Measurements from ENCODE around the gene FBXO3. TPM values are rescaled to one million over a fixed set of nuclear protein-coding genes. Genes with fewer than 3 reads are reported as not detected.
A peak's percentile ranks its signal among the peaks of the same experiment; 100 is the strongest.

The FBXO3 gene
- polyA plus RNA-seq, 3 donors: 17.5 to 25.2 (median 21.4) TPM

DNA sequence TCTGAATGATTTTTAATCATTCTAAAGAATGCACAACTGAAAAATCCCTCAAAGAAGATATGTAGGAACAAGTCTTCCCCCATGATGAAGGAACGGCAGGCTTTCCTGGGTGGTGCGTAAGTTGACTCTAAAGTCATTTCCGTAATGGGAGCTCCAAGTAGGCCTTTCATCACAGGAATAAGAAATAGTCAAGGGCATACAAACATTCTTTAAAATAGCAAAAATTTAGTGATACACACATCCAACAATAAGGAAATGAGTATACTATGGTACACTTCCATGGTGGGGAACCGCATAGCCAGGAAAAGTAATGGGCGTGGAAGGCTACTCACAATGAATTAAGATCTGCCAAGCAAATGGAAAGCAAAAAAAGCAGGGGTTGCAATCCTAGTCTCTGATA lies 48.8 kb downstream of the FBXO3 start:
- no peaks in the 10 kb centered on the region for H3K36me3 ChIP-seq (replicated peaks in 1 of 2; ENCODE audit: control insufficient read depth in 1 of 2, insufficient read depth in 2 of 2, low read length in 2 of 2)
- WGBS (ENCODE audit: insufficient coverage): no CpG with 5 or more reads among the region's 5 CpGs
- peaks cover 0 to 3% of the 10 kb centered on the region in 2 donors for H3K36me3 Mint-ChIP-seq
- H3K27me3 Mint-ChIP-seq (ENCODE audit: low read depth in 3 of 3): peaks cover 0 to 4% (median 0%) of the 10 kb centered on the region in 3 donors
- H3K4me1 ChIP-seq (ENCODE audit: control insufficient read depth in 1 of 2, insufficient read depth in 2 of 2, low read length in 2 of 2): peaks cover 12 to 14% of the 10 kb centered on the region in 2 donors
- no peaks in the 10 kb centered on the region for H3K9me3 ChIP-seq (replicated peaks in 1 of 2; ENCODE audit: control insufficient read depth in 1 of 2, insufficient read depth in 1 of 2, low read length in 2 of 2)
- no peak overlapping the region for H2AFZ ChIP-seq (ENCODE audit: insufficient read depth, low read depth, low read length, poor library complexity, severe bottlenecking)
- H3K4me2 ChIP-seq (replicated peaks; ENCODE audit: extremely low read depth, low read length, poor library complexity, severe bottlenecking): no peak overlapping the region
- H3K9me3 Mint-ChIP-seq: peaks cover 0 to 2% (median 0%) of the 10 kb centered on the region in 7 donors
- H3K27me3 ChIP-seq (ENCODE audit: control insufficient read depth in 2 of 2, insufficient read depth in 2 of 2, low read length in 2 of 2): no peaks in the 10 kb centered on the region
- H3K4me3 ChIP-seq (replicated peaks in 1 of 3; ENCODE audit: low read depth in 2 of 3, low read length in 3 of 3): no peak overlapping the region
- DNase-seq: no peak
- no peak overlapping the region for H3K27ac Mint-ChIP-seq
- peaks cover 31% of the 10 kb centered on the region for H3K4me1 Mint-ChIP-seq
- intact Hi-C loops (cut with micrococcal nuclease): no loop called here
- no peak overlapping the region for H3K27ac ChIP-seq (ENCODE audit: low read depth in 1 of 2, low read length in 2 of 2)
- H3K4me3 Mint-ChIP-seq: no peak overlapping the region
- no peaks in the 10 kb centered on the region for H4K20me1 ChIP-seq (ENCODE audit: insufficient read depth, low read length)
- no peak overlapping the region for H3K9ac ChIP-seq (ENCODE audit: insufficient read depth, low read length, poor library complexity, severe bottlenecking)
- no peaks in the 10 kb centered on the region for H3K79me2 ChIP-seq (ENCODE audit: insufficient read depth, low read length)
- TF ChIP-seq, protein P1, sequence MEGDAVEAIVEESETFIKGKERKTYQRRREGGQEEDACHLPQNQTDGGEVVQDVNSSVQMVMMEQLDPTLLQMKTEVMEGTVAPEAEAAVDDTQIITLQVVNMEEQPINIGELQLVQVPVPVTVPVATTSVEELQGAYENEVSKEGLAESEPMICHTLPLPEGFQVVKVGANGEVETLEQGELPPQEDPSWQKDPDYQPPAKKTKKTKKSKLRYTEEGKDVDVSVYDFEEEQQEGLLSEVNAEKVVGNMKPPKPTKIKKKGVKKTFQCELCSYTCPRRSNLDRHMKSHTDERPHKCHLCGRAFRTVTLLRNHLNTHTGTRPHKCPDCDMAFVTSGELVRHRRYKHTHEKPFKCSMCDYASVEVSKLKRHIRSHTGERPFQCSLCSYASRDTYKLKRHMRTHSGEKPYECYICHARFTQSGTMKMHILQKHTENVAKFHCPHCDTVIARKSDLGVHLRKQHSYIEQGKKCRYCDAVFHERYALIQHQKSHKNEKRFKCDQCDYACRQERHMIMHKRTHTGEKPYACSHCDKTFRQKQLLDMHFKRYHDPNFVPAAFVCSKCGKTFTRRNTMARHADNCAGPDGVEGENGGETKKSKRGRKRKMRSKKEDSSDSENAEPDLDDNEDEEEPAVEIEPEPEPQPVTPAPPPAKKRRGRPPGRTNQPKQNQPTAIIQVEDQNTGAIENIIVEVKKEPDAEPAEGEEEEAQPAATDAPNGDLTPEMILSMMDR (IDR thresholded peaks at IDR 0.05): no peak

DNA sequence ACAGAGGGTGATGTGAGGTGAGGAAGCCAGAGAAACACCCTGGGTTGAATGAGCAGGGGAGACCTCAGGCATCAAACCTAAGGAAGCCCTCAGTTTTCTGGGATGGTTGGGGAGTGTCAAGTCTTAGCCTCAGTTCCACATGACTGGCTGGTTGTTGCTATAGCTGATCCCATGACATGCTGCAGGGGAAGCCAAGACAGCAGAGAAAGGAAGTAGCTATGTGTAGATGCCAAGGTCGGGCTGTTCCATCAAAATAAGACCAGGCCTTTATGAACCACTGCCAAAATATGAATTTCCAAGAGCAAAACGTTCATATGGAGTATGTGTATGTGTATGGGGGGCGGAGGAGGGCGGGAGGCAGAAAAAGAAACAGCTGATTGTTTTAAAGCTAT lies 49.7 kb downstream of the FBXO3 start:
- peaks cover 6 to 8% of the 10 kb centered on the region in 2 donors for H3K36me3 Mint-ChIP-seq
- Histone ChIP-seq H3K4me2 (replicated peaks; ENCODE audit: extremely low read depth, low read length, poor library complexity, severe bottlenecking) (no peak overlapping the region), H3K9ac (ENCODE audit: insufficient read depth, low read length, poor library complexity, severe bottlenecking) (no peak overlapping the region), H3K9me3 (replicated peaks in 1 of 2; ENCODE audit: control insufficient read depth in 1 of 2, insufficient read depth in 1 of 2, low read length in 2 of 2) (no peaks in the 10 kb centered on the region), H3K27ac (ENCODE audit: low read depth in 1 of 2, low read length in 2 of 2) (no peak overlapping the region), H2AFZ (ENCODE audit: insufficient read depth, low read depth, low read length, poor library complexity, severe bottlenecking) (no peak overlapping the region), H4K20me1 (ENCODE audit: insufficient read depth, low read length) (no peaks in the 10 kb centered on the region), H3K4me3 (replicated peaks in 1 of 3; ENCODE audit: low read depth in 2 of 3, low read length in 3 of 3) (no peak overlapping the region), H3K27me3 (ENCODE audit: control insufficient read depth in 2 of 2, insufficient read depth in 2 of 2, low read length in 2 of 2) (no peaks in the 10 kb centered on the region), H3K79me2 (ENCODE audit: insufficient read depth, low read length) (no peaks in the 10 kb centered on the region), H3K4me1 (ENCODE audit: control insufficient read depth in 1 of 2, insufficient read depth in 2 of 2, low read length in 2 of 2) (peaks cover 12 to 14% of the 10 kb centered on the region in 2 donors), H3K36me3 (replicated peaks in 1 of 2; ENCODE audit: control insufficient read depth in 1 of 2, insufficient read depth in 2 of 2, low read length in 2 of 2) (no peaks in the 10 kb centered on the region)
- peak overlapping the region in 4 of 7 donors; percentile 4 to 66 (median 36) for H3K27ac Mint-ChIP-seq
- no peak overlapping the region for H3K4me3 Mint-ChIP-seq
- TF ChIP-seq, protein P1 (IDR thresholded peaks at IDR 0.05): no peak
- peaks cover 31% of the 10 kb centered on the region for H3K4me1 Mint-ChIP-seq
- intact Hi-C loops (cut with micrococcal nuclease): no loop called here
- WGBS (ENCODE audit: insufficient coverage): 0% methylated on average over 1 of the region's 4 CpGs
- H3K9me3 Mint-ChIP-seq: no peaks in the 10 kb centered on the region
- DNase-seq: peak in 1 of 3 donors; percentile 40
- H3K27me3 Mint-ChIP-seq (ENCODE audit: low read depth in 3 of 3): peaks cover 0 to 4% (median 0%) of the 10 kb centered on the region in 3 donors
